NCI-H2029 treated with DMSO at 0.1 percent for 48 hours (cell line): Measurements from ENCODE around the gene HIVEP2.
A peak's percentile ranks its signal among the peaks of the same experiment; 100 is the strongest.
"Not testable (repeated sequence)": the region's sequence is repeated elsewhere in the genome, so short reads cannot be mapped to it uniquely, and the experiment has no call there.

Source experiments
- DNase-seq: peaks from one replicate; lab custom pipeline; 2025; lab: John Stamatoyannopoulos, UW

HIVEP2 gene

GRCh38 chr6:142945049-142945445, at the start of gene HIVEP2:
Gene HIVEP2, minus strand, starts transcription at chr6:142945176. Its CDS starts 170,438 bp downstream, at chr6:142774738.
- DNase-seq = no peak

GRCh38 chr6:142993977-142994376, 49.0 kb upstream of the HIVEP2 start:
- no peak for DNase-seq

GRCh38 chr6:142987490-142987889, 42.5 kb upstream of the HIVEP2 start:
- DNase-seq = no peak

- no peak for DNase-seq
These were observed 40.3 kb upstream of the HIVEP2 start for GRCh38 chr6:142985281-142985680.

- DNase-seq = no peak
These were observed 39.4 kb upstream of the HIVEP2 start for GRCh38 chr6:142984386-142984785.

- DNase-seq = no peak
These were observed 30.4 kb upstream of the HIVEP2 start for GRCh38 chr6:142975365-142975764.

- DNase-seq = not testable (repeated sequence)
These were observed 26.0 kb upstream of the HIVEP2 start for GRCh38 chr6:142970941-142971340.

GRCh38 chr6:142968601-142969000, 23.6 kb upstream of the HIVEP2 start:
- no peak for DNase-seq

GRCh38 chr6:142966294-142966693, 21.3 kb upstream of the HIVEP2 start:
- DNase-seq = no peak

- no peak for DNase-seq
These were observed 20.2 kb upstream of the HIVEP2 start for GRCh38 chr6:142965164-142965563.

GRCh38 chr6:142960098-142960497, 15.1 kb upstream of the HIVEP2 start:
- DNase-seq = no peak

GRCh38 chr6:142958343-142958742, 13.4 kb upstream of the HIVEP2 start:
- DNase-seq = no peak

- DNase-seq = no peak
These were observed 11.8 kb upstream of the HIVEP2 start for GRCh38 chr6:142956726-142957125.

- DNase-seq = no peak
These were observed 9.9 kb upstream of the HIVEP2 start for GRCh38 chr6:142954844-142955243.

GRCh38 chr6:142953373-142954273, 8.6 kb upstream of the HIVEP2 start:
- DNase-seq = no peak

GRCh38 chr6:142952614-142953013, 7.6 kb upstream of the HIVEP2 start:
- DNase-seq = no peak

GRCh38 chr6:142950291-142950690, 5.3 kb upstream of the HIVEP2 start:
- no peak for DNase-seq

GRCh38 chr6:142947714-142948480, 2.9 kb upstream of the HIVEP2 start:
- no peak for DNase-seq

GRCh38 chr6:142946924-142947713, 2.1 kb upstream of the HIVEP2 start:
- no peak for DNase-seq

GRCh38 chr6:142946181-142946923, 1.4 kb upstream of the HIVEP2 start:
- peak; percentile 67 for DNase-seq

GRCh38 chr6:142945446-142946180, 637 bp upstream of the HIVEP2 start:
- DNase-seq = no peak
